OCI-LY1 (cell line): Measurements from ENCODE around the gene SCAMP3.

Source experiments
- EZH2 ChIP-seq: fragments of 200-600 bp; sonication (generic), shearing (Covaris generic); IDR thresholded peaks from 2 replicates; pipeline ENCODE4 v1.8.0; 2017; ENCODE audit warnings: borderline replicate concordance, mixed run types, mild to moderate bottlenecking, antibody characterized with exemption, low read length, moderate library complexity, mixed read lengths
- TF ChIP-seq, protein P1 (sequence below): fragments of 200-600 bp; sonication (generic), shearing (Covaris generic); IDR thresholded peaks from 2 replicates; pipeline ENCODE4 v1.5.1; 2017; ENCODE audit warnings: mild to moderate bottlenecking, antibody characterized with exemption, low read length, moderate library complexity, mixed read lengths

DNA sequence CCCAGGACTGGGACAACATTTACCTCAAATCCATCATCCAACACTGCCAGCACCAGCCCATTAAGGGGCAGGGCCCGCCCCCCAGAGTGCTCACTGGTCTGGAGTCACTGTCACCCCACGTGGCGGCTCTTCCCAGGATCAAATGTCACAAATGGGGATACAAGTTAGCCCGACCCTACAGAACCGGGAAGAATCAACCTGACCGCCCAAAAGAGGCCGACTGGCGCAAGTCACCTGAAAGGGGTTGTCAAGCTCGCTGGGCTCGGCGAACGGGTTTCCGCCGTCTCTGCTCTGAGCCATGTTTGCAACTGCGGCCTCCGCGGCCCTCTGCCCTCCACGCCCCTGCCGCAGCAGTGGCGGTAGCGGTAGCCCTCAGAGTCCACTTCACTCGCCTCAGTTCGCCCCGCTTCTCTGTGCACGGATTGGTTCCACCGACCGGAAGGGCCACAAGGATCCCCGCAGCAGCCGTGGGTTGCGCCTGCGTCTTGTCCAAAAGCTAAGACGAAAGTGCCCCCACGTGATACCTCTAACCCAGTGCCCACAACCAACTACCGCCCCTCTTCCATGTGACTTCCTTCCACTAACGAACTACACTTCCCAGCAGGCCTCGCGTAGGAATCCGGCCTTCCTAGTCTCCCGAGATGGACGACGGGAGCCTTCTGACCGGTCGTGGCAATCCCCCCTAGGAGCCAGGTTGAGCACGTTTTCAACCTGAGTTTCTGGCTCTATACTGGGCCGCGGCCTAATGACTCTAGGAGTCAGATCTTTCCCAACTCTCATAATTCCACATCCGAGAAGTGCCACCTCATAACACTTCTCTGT lies at the start of gene SCAMP3:
- TF ChIP-seq, protein P1, sequence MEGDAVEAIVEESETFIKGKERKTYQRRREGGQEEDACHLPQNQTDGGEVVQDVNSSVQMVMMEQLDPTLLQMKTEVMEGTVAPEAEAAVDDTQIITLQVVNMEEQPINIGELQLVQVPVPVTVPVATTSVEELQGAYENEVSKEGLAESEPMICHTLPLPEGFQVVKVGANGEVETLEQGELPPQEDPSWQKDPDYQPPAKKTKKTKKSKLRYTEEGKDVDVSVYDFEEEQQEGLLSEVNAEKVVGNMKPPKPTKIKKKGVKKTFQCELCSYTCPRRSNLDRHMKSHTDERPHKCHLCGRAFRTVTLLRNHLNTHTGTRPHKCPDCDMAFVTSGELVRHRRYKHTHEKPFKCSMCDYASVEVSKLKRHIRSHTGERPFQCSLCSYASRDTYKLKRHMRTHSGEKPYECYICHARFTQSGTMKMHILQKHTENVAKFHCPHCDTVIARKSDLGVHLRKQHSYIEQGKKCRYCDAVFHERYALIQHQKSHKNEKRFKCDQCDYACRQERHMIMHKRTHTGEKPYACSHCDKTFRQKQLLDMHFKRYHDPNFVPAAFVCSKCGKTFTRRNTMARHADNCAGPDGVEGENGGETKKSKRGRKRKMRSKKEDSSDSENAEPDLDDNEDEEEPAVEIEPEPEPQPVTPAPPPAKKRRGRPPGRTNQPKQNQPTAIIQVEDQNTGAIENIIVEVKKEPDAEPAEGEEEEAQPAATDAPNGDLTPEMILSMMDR: no peak
- TF ChIP-seq EZH2: no peak
